Measurements from ENCODE around the gene NOTCH2. TPM values are rescaled to one million over a fixed set of nuclear protein-coding genes. Genes with fewer than 3 reads are reported as not detected.

NOTCH2 gene
- total and polyA plus RNA-seq, 2 experiments from 2014 or later, result 8.5 to 56.6 TPM

DNA sequence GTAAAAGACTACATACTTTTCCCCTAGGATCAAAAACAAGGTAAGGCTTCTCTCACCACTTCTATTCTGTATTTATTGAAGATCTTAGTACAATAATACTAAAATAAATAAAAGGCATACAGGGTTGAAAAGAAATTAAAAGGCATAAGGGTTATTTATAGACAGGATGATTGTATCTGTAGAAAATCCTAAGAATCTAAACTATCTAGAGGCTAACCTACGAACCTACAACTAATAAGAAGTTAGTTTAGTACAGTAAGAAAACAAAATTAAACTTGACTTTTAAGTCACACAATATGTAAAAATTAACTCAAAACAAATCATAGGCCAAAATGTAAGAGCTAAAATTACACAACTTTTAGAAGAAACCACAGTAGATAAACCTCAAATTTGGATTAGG, 122.7 kb downstream of the NOTCH2 start:
- Histone ChIP-seq H3F3A (replicated peaks; ENCODE audit: low read depth) (no peaks in the 10 kb centered on the region), H3K4me1 (ENCODE audit: insufficient read depth) (no peaks in the 10 kb centered on the region), H3K36me3 (ENCODE audit: insufficient read depth) (0 out of 2 replicates have a peak, but pooled peaks cover 8% of the 10 kb centered on the region), H3K79me2 (replicated peaks; ENCODE audit: insufficient read depth) (no peaks in the 10 kb centered on the region), H2AFZ (no peak overlapping the region), H3K9me2 (ENCODE audit: insufficient read depth) (no peaks in the 10 kb centered on the region), H4K20me1 (replicated peaks; ENCODE audit: insufficient read depth) (no peaks in the 10 kb centered on the region), H3K4me2 (no peak overlapping the region), H3K27me3 (ENCODE audit: insufficient read depth) (no peaks in the 10 kb centered on the region), H3K4me3 (no peak overlapping the region), H3K27ac (ENCODE audit: low read depth) (no peak overlapping the region)
- ATAC-seq (no peak), DNase-seq (ENCODE audit: low spot score) (no peak)
- H3K4me3 Mint-ChIP-seq, result no peak overlapping the region
- H3K4me1 Mint-ChIP-seq, result no peaks in the 10 kb centered on the region
- H3K27ac Mint-ChIP-seq, result no peak overlapping the region
- no peaks in the 10 kb centered on the region for H3K9me3 Mint-ChIP-seq
- H3K36me3 Mint-ChIP-seq (ENCODE audit: low read depth), result peaks cover 6% of the 10 kb centered on the region; the same call in 1 of the 3 replicates
- no peaks in the 10 kb centered on the region for H3K27me3 Mint-ChIP-seq (ENCODE audit: insufficient read depth, low read depth, poor library complexity)
- no peak for TF ChIP-seq EZH2phosphoT487 (IDR thresholded peaks at IDR 0.05; ENCODE audit: unreplicated experiment)
- TF ChIP-seq, protein P1, sequence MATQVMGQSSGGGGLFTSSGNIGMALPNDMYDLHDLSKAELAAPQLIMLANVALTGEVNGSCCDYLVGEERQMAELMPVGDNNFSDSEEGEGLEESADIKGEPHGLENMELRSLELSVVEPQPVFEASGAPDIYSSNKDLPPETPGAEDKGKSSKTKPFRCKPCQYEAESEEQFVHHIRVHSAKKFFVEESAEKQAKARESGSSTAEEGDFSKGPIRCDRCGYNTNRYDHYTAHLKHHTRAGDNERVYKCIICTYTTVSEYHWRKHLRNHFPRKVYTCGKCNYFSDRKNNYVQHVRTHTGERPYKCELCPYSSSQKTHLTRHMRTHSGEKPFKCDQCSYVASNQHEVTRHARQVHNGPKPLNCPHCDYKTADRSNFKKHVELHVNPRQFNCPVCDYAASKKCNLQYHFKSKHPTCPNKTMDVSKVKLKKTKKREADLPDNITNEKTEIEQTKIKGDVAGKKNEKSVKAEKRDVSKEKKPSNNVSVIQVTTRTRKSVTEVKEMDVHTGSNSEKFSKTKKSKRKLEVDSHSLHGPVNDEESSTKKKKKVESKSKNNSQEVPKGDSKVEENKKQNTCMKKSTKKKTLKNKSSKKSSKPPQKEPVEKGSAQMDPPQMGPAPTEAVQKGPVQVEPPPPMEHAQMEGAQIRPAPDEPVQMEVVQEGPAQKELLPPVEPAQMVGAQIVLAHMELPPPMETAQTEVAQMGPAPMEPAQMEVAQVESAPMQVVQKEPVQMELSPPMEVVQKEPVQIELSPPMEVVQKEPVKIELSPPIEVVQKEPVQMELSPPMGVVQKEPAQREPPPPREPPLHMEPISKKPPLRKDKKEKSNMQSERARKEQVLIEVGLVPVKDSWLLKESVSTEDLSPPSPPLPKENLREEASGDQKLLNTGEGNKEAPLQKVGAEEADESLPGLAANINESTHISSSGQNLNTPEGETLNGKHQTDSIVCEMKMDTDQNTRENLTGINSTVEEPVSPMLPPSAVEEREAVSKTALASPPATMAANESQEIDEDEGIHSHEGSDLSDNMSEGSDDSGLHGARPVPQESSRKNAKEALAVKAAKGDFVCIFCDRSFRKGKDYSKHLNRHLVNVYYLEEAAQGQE (IDR thresholded peaks at IDR 0.05; ENCODE audit: unreplicated experiment), result no peak
- TF ChIP-seq ZNF331 (CRISPR knock-in tag; IDR thresholded peaks at IDR 0.05; ENCODE audit: low read depth), result no peak
- no peak for TF ChIP-seq JUNB (IDR thresholded peaks at IDR 0.05; ENCODE audit: unreplicated experiment)
- no peak for TF ChIP-seq ETS1 (IDR thresholded peaks at IDR 0.05)
- TF ChIP-seq CREB1 (CRISPR knock-in tag; IDR thresholded peaks at IDR 0.05; ENCODE audit: low read depth), result no peak
- TF ChIP-seq, protein P2, sequence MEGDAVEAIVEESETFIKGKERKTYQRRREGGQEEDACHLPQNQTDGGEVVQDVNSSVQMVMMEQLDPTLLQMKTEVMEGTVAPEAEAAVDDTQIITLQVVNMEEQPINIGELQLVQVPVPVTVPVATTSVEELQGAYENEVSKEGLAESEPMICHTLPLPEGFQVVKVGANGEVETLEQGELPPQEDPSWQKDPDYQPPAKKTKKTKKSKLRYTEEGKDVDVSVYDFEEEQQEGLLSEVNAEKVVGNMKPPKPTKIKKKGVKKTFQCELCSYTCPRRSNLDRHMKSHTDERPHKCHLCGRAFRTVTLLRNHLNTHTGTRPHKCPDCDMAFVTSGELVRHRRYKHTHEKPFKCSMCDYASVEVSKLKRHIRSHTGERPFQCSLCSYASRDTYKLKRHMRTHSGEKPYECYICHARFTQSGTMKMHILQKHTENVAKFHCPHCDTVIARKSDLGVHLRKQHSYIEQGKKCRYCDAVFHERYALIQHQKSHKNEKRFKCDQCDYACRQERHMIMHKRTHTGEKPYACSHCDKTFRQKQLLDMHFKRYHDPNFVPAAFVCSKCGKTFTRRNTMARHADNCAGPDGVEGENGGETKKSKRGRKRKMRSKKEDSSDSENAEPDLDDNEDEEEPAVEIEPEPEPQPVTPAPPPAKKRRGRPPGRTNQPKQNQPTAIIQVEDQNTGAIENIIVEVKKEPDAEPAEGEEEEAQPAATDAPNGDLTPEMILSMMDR (conservative IDR thresholded peaks at IDR 0.05; ENCODE audit: low read depth in 2 of 2), result no peak
- TF ChIP-seq, protein P3, sequence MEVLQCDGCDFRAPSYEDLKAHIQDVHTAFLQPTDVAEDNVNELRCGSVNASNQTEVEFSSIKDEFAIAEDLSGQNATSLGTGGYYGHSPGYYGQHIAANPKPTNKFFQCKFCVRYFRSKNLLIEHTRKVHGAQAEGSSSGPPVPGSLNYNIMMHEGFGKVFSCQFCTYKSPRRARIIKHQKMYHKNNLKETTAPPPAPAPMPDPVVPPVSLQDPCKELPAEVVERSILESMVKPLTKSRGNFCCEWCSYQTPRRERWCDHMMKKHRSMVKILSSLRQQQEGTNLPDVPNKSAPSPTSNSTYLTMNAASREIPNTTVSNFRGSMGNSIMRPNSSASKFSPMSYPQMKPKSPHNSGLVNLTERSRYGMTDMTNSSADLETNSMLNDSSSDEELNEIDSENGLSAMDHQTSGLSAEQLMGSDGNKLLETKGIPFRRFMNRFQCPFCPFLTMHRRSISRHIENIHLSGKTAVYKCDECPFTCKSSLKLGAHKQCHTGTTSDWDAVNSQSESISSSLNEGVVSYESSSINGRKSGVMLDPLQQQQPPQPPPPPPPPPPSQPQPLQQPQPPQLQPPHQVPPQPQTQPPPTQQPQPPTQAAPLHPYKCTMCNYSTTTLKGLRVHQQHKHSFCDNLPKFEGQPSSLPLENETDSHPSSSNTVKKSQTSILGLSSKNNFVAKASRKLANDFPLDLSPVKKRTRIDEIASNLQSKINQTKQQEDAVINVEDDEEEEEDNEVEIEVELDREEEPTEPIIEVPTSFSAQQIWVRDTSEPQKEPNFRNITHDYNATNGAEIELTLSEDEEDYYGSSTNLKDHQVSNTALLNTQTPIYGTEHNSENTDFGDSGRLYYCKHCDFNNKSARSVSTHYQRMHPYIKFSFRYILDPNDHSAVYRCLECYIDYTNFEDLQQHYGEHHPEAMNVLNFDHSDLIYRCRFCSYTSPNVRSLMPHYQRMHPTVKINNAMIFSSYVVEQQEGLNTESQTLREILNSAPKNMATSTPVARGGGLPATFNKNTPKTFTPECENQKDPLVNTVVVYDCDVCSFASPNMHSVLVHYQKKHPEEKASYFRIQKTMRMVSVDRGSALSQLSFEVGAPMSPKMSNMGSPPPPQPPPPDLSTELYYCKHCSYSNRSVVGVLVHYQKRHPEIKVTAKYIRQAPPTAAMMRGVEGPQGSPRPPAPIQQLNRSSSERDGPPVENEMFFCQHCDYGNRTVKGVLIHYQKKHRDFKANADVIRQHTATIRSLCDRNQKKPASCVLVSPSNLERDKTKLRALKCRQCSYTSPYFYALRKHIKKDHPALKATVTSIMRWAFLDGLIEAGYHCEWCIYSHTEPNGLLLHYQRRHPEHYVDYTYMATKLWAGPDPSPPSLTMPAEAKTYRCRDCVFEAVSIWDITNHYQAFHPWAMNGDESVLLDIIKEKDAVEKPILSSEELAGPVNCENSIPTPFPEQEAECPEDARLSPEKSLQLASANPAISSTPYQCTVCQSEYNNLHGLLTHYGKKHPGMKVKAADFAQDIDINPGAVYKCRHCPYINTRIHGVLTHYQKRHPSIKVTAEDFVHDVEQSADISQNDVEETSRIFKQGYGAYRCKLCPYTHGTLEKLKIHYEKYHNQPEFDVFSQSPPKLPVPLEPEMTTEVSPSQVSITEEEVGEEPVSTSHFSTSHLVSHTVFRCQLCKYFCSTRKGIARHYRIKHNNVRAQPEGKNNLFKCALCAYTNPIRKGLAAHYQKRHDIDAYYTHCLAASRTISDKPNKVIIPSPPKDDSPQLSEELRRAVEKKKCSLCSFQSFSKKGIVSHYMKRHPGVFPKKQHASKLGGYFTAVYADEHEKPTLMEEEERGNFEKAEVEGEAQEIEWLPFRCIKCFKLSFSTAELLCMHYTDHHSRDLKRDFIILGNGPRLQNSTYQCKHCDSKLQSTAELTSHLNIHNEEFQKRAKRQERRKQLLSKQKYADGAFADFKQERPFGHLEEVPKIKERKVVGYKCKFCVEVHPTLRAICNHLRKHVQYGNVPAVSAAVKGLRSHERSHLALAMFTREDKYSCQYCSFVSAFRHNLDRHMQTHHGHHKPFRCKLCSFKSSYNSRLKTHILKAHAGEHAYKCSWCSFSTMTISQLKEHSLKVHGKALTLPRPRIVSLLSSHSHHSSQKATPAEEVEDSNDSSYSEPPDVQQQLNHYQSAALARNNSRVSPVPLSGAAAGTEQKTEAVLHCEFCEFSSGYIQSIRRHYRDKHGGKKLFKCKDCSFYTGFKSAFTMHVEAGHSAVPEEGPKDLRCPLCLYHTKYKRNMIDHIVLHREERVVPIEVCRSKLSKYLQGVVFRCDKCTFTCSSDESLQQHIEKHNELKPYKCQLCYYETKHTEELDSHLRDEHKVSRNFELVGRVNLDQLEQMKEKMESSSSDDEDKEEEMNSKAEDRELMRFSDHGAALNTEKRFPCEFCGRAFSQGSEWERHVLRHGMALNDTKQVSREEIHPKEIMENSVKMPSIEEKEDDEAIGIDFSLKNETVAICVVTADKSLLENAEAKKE (CRISPR knock-in tag; IDR thresholded peaks at IDR 0.05), result no peak
- TF ChIP-seq POLR2AphosphoS5 (IDR thresholded peaks at IDR 0.05; ENCODE audit: low read depth), result no peak
- no peak for TF ChIP-seq NANOG (IDR thresholded peaks at IDR 0.05; ENCODE audit: borderline replicate concordance)
- TF ChIP-seq STAT1 (IDR thresholded peaks at IDR 0.05; ENCODE audit: unreplicated experiment), result no peak
- no peak for TF ChIP-seq ZNF114 (CRISPR knock-in tag; IDR thresholded peaks at IDR 0.05)
- TF ChIP-seq EZH2 (IDR thresholded peaks at IDR 0.05; ENCODE audit: low read depth, unreplicated experiment), result no peak

Data from GM23338 (cell line).